Adrenal gland (tissue), 5 donors: ENCODE results near the gene PALB2.

ENCODE experiments used
- POLR2A ChIP-seq, 2 donors: fragments of 450-650 bp; IDR thresholded peaks; one replicate each; pipeline ENCODE4 v1.6.1; 2017; ENCODE audit warnings: antibody characterized with exemption in 2 of 2, mild to moderate bottlenecking in 2 of 2, moderate library complexity in 1 of 2
- TF ChIP-seq, protein P1 (sequence below), 6 experiments: fragments of 450-650 bp in 4 of 6; fragments of 200-600 bp in 2 of 6; sonication (generic) in 1 of 6; IDR thresholded peaks; 1 replicate in 5 of 6; 2 replicates in 1 of 6; pipeline versions ENCODE4 v1.5.1 to v1.8.0; 2016 to 2021; ENCODE audit warnings: antibody characterized with exemption in 6 of 6, mild to moderate bottlenecking in 2 of 6, moderate library complexity in 1 of 6
- donor health status: DM: no; HTN: no; CAD: no.

DNA sequence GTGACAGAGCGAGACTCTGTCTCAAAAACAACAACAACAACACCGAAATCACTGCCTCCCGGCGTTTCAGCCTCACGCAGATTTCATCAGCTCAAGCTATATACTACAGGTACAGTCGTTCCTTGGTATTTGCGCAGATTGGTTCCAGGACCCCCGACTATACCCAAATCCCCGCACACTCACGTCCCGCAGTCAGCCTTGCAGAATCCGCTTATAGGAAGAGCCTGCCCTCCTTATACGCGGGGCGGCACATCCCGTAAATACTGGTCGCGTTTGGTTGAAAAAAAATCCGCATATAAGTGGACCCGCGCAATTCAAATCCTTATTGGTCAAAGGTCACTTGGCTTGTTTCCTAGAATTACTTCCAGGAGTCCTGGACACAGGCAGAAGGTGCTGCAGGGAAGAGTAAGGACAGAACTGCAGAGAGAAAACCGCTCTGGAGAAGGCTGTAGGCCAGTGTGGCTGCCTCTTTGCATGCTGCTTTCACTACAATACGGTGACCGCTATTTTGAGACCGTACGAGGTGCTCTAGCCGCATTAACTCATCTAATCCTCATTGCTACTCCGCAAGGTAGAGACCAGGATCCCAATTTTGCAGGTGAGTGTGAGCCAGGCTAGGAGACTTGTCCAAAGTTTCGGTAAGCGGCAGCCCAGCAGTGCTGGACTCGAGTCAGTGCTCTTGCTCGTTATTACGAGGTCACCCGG is 45.7 kb downstream of the PALB2 start:
- TF ChIP-seq, protein P1, sequence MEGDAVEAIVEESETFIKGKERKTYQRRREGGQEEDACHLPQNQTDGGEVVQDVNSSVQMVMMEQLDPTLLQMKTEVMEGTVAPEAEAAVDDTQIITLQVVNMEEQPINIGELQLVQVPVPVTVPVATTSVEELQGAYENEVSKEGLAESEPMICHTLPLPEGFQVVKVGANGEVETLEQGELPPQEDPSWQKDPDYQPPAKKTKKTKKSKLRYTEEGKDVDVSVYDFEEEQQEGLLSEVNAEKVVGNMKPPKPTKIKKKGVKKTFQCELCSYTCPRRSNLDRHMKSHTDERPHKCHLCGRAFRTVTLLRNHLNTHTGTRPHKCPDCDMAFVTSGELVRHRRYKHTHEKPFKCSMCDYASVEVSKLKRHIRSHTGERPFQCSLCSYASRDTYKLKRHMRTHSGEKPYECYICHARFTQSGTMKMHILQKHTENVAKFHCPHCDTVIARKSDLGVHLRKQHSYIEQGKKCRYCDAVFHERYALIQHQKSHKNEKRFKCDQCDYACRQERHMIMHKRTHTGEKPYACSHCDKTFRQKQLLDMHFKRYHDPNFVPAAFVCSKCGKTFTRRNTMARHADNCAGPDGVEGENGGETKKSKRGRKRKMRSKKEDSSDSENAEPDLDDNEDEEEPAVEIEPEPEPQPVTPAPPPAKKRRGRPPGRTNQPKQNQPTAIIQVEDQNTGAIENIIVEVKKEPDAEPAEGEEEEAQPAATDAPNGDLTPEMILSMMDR (IDR thresholded peaks at IDR 0.05) = no peak
- TF ChIP-seq POLR2A (IDR thresholded peaks at IDR 0.05) = no peak
